HG03025 (cell line): ENCODE results near the gene PPHLN1.
A peak's percentile ranks its signal among the peaks of the same experiment; 100 is the strongest.

Source experiments
- ATAC-seq: cut with Tn5 transposase; IDR thresholded peaks from one replicate; pipeline ENCODE4 v1.9.1; 2021; ENCODE audit warnings: mild to moderate bottlenecking, moderate library complexity; ENCODE audit not compliant: unreplicated experiment, low FRiP score

Gene PPHLN1

GRCh38 chr12:42474391-42474790 is 148.4 kb downstream of the PPHLN1 start:
- ATAC-seq = no peak

- ATAC-seq = no peak
Observed at GRCh38 chr12:42475106-42475505, 149.1 kb downstream of the PPHLN1 start.

- ATAC-seq = no peak
Observed at GRCh38 chr12:42477941-42478340, 152.0 kb downstream of the PPHLN1 start.

GRCh38 chr12:42481368-42481767 is 155.4 kb downstream of the PPHLN1 start:
- no peak for ATAC-seq

GRCh38 chr12:42482041-42482747 is 156.2 kb downstream of the PPHLN1 start:
- no peak for ATAC-seq

GRCh38 chr12:42482748-42483520 is 157.0 kb downstream of the PPHLN1 start:
- peak; percentile 75 for ATAC-seq

GRCh38 chr12:42483521-42483790 is 157.5 kb downstream of the PPHLN1 start:
- peak; percentile 28 for ATAC-seq

GRCh38 chr12:42484996-42485395 is 159.0 kb downstream of the PPHLN1 start:
- no peak for ATAC-seq

- ATAC-seq = no peak
Observed at GRCh38 chr12:42485823-42486222, 159.9 kb downstream of the PPHLN1 start.

- ATAC-seq = no peak
Observed at GRCh38 chr12:42486407-42486806, 160.4 kb downstream of the PPHLN1 start.

GRCh38 chr12:42490261-42490842 is 164.4 kb downstream of the PPHLN1 start:
- ATAC-seq = no peak
